IMR-90 (cell line): ENCODE results near the gene RNF123. TPM values are rescaled to one million over a fixed set of nuclear protein-coding genes. Genes with fewer than 3 reads are reported as not detected.

ENCODE experiments used
- ATAC-seq: fragments of 200-7000 bp; cut with Tn5 transposase; 2 replicates; pipeline ENCODE4 v1.9.1; 2020; ENCODE audit warnings: low read depth, mild to moderate bottlenecking, moderate library complexity
- BruUV-seq: library from RNA; stranded (reverse); fragments of 400-500 nt; replicated peaks from 2 replicates; lab custom pipeline; 2021; lab: Mats Ljungman, UMichigan
- CTCF ChIA-PET: fragments of 300-600 bp; formaldehyde crosslinking; extraction: SDS; loops from one replicate; lab custom pipeline; 2021; ENCODE audit warnings: antibody characterized with exemption; lab: Yijun Ruan, JAX
- POLR2A ChIA-PET: fragments of 300-600 bp; sonication (Branson Sonifier 250); formaldehyde crosslinking; loops from one replicate; lab custom pipeline; 2022; ENCODE audit warnings: antibody characterized with exemption; ENCODE audit not compliant: unreplicated experiment; lab: Charles Lee
- DNase-seq: peaks from one replicate; pipeline ENCODE4 v3.0.0; 2013
- H2AFZ ChIP-seq: replicated peaks from 2 replicates; pipeline ENCODE3; 2013; ENCODE audit warnings: low read length, mild to moderate bottlenecking; ENCODE audit not compliant: poor library complexity
- H2AK5ac ChIP-seq: 2 replicates; pipeline ENCODE4 v1.6.1; 2013; ENCODE audit warnings: low read depth, low read length, inconsistent platforms
- H2AK9ac ChIP-seq: replicated peaks from 2 replicates; pipeline ENCODE3; 2013; ENCODE audit warnings: mild to moderate bottlenecking, low read depth, low read length, moderate library complexity; ENCODE audit not compliant: poor library complexity
- H2BK120ac ChIP-seq: 2 replicates; pipeline ENCODE4 v1.6.1; 2013; ENCODE audit warnings: low read depth, low read length, inconsistent platforms
- H2BK15ac ChIP-seq: 3 replicates; pipeline ENCODE4 v1.6.1; 2013; ENCODE audit warnings: low read depth, low read length, inconsistent platforms
- H2BK20ac ChIP-seq: 2 replicates; pipeline ENCODE4 v1.6.1; 2013; ENCODE audit warnings: low read depth, mild to moderate bottlenecking, inconsistent platforms, low read length, moderate library complexity
- H2BK5ac ChIP-seq: 2 replicates; pipeline ENCODE4 v1.6.1; 2013; ENCODE audit warnings: mild to moderate bottlenecking, low read depth, low read length, inconsistent platforms; ENCODE audit not compliant: poor library complexity, severe bottlenecking
- H3K14ac ChIP-seq: replicated peaks from 2 replicates; pipeline ENCODE4 v1.6.1; 2013; ENCODE audit warnings: low read depth, low read length, inconsistent platforms
- H3K18ac ChIP-seq: 2 replicates; pipeline ENCODE4 v1.6.1; 2013; ENCODE audit warnings: low read depth, low read length, control low read depth
- H3K23ac ChIP-seq: 2 replicates; pipeline ENCODE4 v1.6.1; 2013; ENCODE audit warnings: low read depth, low read length, inconsistent platforms
- H3K27ac ChIP-seq: 2 replicates; pipeline ENCODE4 v1.5.1; 2013; ENCODE audit warnings: mild to moderate bottlenecking, control low read depth, low read length; ENCODE audit not compliant: insufficient read depth
- H3K27me3 ChIP-seq: 2 replicates; pipeline ENCODE4 v1.6.1; 2013; ENCODE audit warnings: low read length; ENCODE audit not compliant: control insufficient read depth, insufficient read depth
- H3K36me3 ChIP-seq: 2 replicates; pipeline ENCODE4 v1.6.1; 2013; ENCODE audit warnings: low read length, mixed read lengths; ENCODE audit not compliant: control insufficient read depth, insufficient read depth
- H3K4ac ChIP-seq: 2 replicates; pipeline ENCODE4 v1.6.1; 2013; ENCODE audit warnings: low read depth, low read length, inconsistent platforms
- H3K4me1 ChIP-seq: 2 replicates; pipeline ENCODE4 v1.6.1; 2013; ENCODE audit warnings: low read length, mixed read lengths; ENCODE audit not compliant: control insufficient read depth, insufficient read depth
- H3K4me2 ChIP-seq: 2 replicates; pipeline ENCODE4 v1.6.1; 2013; ENCODE audit warnings: low read depth, mild to moderate bottlenecking, control low read depth, low read length, moderate library complexity
- H3K4me3 ChIP-seq: 2 replicates; pipeline ENCODE4 v1.5.1; 2013; ENCODE audit warnings: low read depth, mild to moderate bottlenecking, control low read depth, low read length, moderate library complexity; ENCODE audit not compliant: insufficient read depth
- H3K56ac ChIP-seq: 2 replicates; pipeline ENCODE4 v1.6.1; 2013; ENCODE audit warnings: low read length, inconsistent platforms; ENCODE audit not compliant: insufficient read depth; ENCODE audit errors: extremely low read depth
- H3K79me1 ChIP-seq, 2 experiments: 2 replicates each; pipeline ENCODE4 v1.6.1; 2013; ENCODE audit warnings: low read length in 2 of 2, inconsistent platforms in 1 of 2, low read depth in 1 of 2
- H3K9ac ChIP-seq: 2 replicates; pipeline ENCODE4 v1.6.1; 2013; ENCODE audit warnings: low read depth, low read length, control low read depth
- H3K9me1 ChIP-seq: 2 replicates; pipeline ENCODE4 v1.6.1; 2013; ENCODE audit warnings: low read length, inconsistent platforms; ENCODE audit not compliant: insufficient read depth
- H3K9me3 ChIP-seq: 2 replicates; pipeline ENCODE4 v1.6.1; 2013; ENCODE audit warnings: low read length; ENCODE audit not compliant: control insufficient read depth, insufficient read depth
- H4K20me1 ChIP-seq: 2 replicates; pipeline ENCODE4 v1.6.1; 2013; ENCODE audit warnings: low read length, inconsistent platforms; ENCODE audit not compliant: insufficient read depth
- H4K5ac ChIP-seq: 2 replicates; pipeline ENCODE4 v1.6.1; 2013; ENCODE audit warnings: mild to moderate bottlenecking, low read depth, low read length, control low read depth
- H4K8ac ChIP-seq, 2 experiments: 2 replicates each; pipeline ENCODE4 v1.6.1; 2013; ENCODE audit warnings: low read depth in 2 of 2, low read length in 2 of 2, control low read depth in 1 of 2, inconsistent platforms in 1 of 2
- H4K91ac ChIP-seq: 2 replicates; pipeline ENCODE4 v1.6.1; 2013; ENCODE audit warnings: low read depth, low read length, inconsistent platforms; ENCODE audit not compliant: insufficient read depth
- MAFK ChIP-seq: IDR thresholded peaks from 2 replicates; pipeline ENCODE4 v1.6.1; 2012; ENCODE audit warnings: low read depth, low read length, improper control_type of control experiment
- MXI1 ChIP-seq: IDR thresholded peaks from 2 replicates; pipeline ENCODE4 v1.6.1; 2012; ENCODE audit warnings: low read depth, mild to moderate bottlenecking, low read length, moderate library complexity, borderline replicate concordance
- USF2 ChIP-seq: fragments of 150-350 bp; IDR thresholded peaks from 2 replicates; pipeline ENCODE4 v1.6.1; 2017; ENCODE audit warnings: mild to moderate bottlenecking, antibody characterized with exemption, low read length, low read depth
- WGBS, 2 experiments: methylation state at CpG; one replicate each; pipeline versions ENCODE4 v1.1.5 to v1.1.7; 2013; ENCODE audit warnings: missing lambda C conversion rate in 2 of 2; ENCODE audit not compliant: insufficient read length in 1 of 2; ENCODE audit errors: extremely low coverage in 2 of 2; 5-methylcytosine and 5-hydroxymethylcytosine counted together
- dilution Hi-C: fragments of 300-500 bp; cut with HindIII; formaldehyde crosslinking; loops from one replicate; pipeline ENCODE4 v1.14.3; 2018; ENCODE audit warnings: low sequenced_read_pairs; ENCODE audit not compliant: unreplicated experiment
- in situ Hi-C: fragments of 300-500 bp; cut with MboI; formaldehyde crosslinking; loops from 3 replicates; pipeline ENCODE4 v1.14.3; 2019; ENCODE audit warnings: low sequenced_read_pairs, inconsistent platforms, mixed read lengths
- intact Hi-C: fragments of 100-400 bp; cut with micrococcal nuclease; formaldehyde crosslinking; loops from 2 replicates; pipeline ENCODE4 v1.10.0; 2022
- polyA plus RNA-seq, 3 experiments: library from polyadenylated mRNA; depleted of rRNA; stranded (reverse); fragments of >200 nt; gene quantifications; 2 replicates each; pipeline ENCODE4 v1.2.3, GENCODE V29; 2012; ENCODE audit warnings: low replicate concordance in 1 of 3
- total RNA-seq: library from RNA; depleted of rRNA; stranded (reverse); fragments of >200 nt; gene quantifications from 2 replicates; pipeline ENCODE4 v1.2.3, GENCODE V29; 2012

RNF123 gene
- total and polyA plus RNA-seq, 2 of the 4 experiments (the other 2 are of a cell fraction): 13.4 to 37.7 TPM

DNA sequence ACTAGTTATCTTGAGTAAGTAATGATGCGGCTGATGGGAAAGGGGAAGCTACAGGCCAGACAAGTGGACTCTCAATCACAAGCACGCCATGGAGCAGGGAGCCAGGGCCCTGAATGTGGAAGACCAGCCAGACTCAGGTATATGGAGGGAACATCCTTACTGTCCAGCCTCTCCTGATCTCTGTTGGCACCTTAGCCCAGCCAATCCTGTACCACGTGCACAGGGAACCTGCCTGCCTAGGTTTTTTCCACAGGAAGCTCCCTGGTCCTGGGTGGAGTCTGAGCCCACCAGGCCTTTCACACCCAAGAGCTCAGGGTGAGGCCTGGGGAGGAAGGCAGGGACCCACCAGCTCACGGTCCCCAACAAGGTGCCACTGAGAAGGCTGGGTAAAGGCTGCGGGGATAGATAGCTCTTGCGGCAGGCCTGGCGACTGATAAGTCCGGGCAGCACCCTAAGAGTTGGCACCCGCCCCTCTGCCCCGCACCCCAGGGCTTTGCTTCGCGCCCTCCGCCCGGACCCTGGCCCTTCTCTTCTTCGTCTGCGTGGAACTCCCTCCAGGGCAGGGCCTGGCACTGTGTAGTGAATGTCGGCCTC, 16.1 kb upstream of the RNF123 start:
- POLR2A ChIA-PET: no interaction called here
- no peak for ATAC-seq

More for the DNA sequence above, 16.1 kb upstream of the RNF123 start:
- Histone ChIP-seq H3K23ac (peak overlapping the region; percentile 75), H2AK9ac (peak overlapping the region; percentile 99), H2BK20ac (no peak overlapping the region), H3K14ac (peak overlapping the region; percentile 92), H4K91ac (peak overlapping the region; percentile 73), H3K4me3 (peak overlapping the region; percentile 86), H3K4me2 (peak overlapping the region; percentile 76), H3K4ac (peak overlapping the region; percentile 88), H3K27me3 (no peaks in the 10 kb centered on the region), H3K36me3 (peaks cover 25% of the 10 kb centered on the region), H2BK15ac (peak overlapping the region; percentile 32; the same call in 1 of the 3 replicates), H4K20me1 (peaks cover 10% of the 10 kb centered on the region; the same call in 1 of the 2 replicates), H3K56ac (0 out of 2 replicates have a peak overlapping the region, but pooled peaks have one; percentile 10), H3K27ac (peak overlapping the region; percentile 90), H3K4me1 (peaks cover 12% of the 10 kb centered on the region), H3K18ac (no peak overlapping the region; the same call in 1 of the 2 replicates), H2BK5ac (peak overlapping the region; percentile 80), H3K79me1 (peaks cover 24 to 47% of the 10 kb centered on the region in 2 experiments), H3K9ac (peak overlapping the region; percentile 24), H3K9me3 (no peaks in the 10 kb centered on the region), H2BK120ac (peak overlapping the region; percentile 41; the same call in 1 of the 2 replicates), H3K9me1 (peaks cover 17% of the 10 kb centered on the region), H4K5ac (peak overlapping the region; percentile 47), H4K8ac (peak overlapping the region; percentile 96 to 97), H2AFZ (peak overlapping the region; percentile 99), H2AK5ac (peak overlapping the region; percentile 98)
- WGBS, 2 experiments: 15% methylated on average over 7 of the region's 17 CpGs; no CpG with 5 or more reads in 1 of the 2 experiments
- CTCF ChIA-PET: interaction anchor here (0.8 kb wide), 1 partner anchor 134 kb away, joined by 7 read pairs; no protein-coding TSS in a partner anchor
- TF ChIP-seq MXI1 (no peak), USF2 (0 out of 2 replicates have a peak, but pooled peaks have one; percentile 3), MAFK (no peak)
- intact Hi-C loops (loop anchor here (5.0 kb wide), 1 partner anchor 261 kb away; the partner anchor contains the start of genes RHOA and TCTA), in situ Hi-C loops (no loop called here), dilution Hi-C loops (no loop called here)
- no peak for DNase-seq
- BruUV-seq: no TSS peak
